Hepatocyte (in vitro differentiated cells): ENCODE measurements around the gene KDM6A.

ENCODE experiments used
- EZH2 ChIP-seq: fragments of 200-600 bp; sonication (generic); IDR thresholded peaks from 2 replicates; pipeline ENCODE4 v1.6.1; 2016; ENCODE audit warnings: antibody characterized with exemption, mild to moderate bottlenecking, borderline replicate concordance
- TF ChIP-seq, protein P1 (sequence below): fragments of 200-600 bp; sonication (generic); IDR thresholded peaks from 2 replicates; pipeline ENCODE4 v1.5.1; 2016; ENCODE audit warnings: antibody characterized with exemption, mild to moderate bottlenecking; ENCODE audit not compliant: poor library complexity

DNA sequence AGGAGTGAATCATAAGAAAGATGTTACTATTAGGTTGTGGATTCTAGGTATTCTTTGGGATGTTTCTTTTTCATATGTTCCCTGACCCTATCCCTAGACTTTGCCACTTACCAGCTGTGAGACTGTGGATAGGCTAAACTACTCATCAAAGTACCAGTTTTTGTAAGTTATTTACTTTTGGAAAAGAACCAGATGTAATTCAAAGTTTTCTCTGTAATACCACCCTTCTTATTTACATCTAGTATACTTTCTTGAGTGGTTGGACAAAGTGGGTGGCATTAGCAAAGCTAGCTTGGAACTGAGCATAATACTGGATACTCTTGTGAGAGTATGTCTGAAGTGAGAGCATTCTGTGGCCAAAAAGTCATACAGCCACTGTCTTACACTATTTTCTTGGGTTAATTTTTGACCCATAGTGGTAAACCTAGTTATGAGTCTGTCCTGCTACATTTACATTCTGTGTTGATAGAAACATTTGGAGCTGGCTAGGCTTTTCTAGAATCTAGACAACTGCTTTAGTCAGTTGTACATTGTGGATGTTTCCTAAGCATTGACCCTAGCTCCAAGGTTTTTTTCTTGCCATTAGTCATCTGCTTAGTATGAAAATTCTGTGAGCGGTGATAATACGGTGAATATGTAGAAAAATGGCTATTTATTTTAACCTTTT, 41.7 kb downstream of the KDM6A start:
- TF ChIP-seq EZH2: no peak
- TF ChIP-seq, protein P1, sequence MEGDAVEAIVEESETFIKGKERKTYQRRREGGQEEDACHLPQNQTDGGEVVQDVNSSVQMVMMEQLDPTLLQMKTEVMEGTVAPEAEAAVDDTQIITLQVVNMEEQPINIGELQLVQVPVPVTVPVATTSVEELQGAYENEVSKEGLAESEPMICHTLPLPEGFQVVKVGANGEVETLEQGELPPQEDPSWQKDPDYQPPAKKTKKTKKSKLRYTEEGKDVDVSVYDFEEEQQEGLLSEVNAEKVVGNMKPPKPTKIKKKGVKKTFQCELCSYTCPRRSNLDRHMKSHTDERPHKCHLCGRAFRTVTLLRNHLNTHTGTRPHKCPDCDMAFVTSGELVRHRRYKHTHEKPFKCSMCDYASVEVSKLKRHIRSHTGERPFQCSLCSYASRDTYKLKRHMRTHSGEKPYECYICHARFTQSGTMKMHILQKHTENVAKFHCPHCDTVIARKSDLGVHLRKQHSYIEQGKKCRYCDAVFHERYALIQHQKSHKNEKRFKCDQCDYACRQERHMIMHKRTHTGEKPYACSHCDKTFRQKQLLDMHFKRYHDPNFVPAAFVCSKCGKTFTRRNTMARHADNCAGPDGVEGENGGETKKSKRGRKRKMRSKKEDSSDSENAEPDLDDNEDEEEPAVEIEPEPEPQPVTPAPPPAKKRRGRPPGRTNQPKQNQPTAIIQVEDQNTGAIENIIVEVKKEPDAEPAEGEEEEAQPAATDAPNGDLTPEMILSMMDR: no peak
